Activated naive CD8-positive, alpha-beta T cell treated with anti-CD3 and anti-CD28 coated beads, Interleukin-2, amount 50 U/mL, for 16 hours (primary cell): Measurements from ENCODE around the gene PHF2.

ENCODE experiments used
- DNase-seq: peaks from one replicate; pipeline ENCODE4 v3.0.0-alpha.2; 2020; ENCODE audit warnings: low read depth, low spot score

Gene PHF2

GRCh38 chr9:93601063-93601462, 24.7 kb downstream of the PHF2 start:
- DNase-seq = no peak

DNA sequence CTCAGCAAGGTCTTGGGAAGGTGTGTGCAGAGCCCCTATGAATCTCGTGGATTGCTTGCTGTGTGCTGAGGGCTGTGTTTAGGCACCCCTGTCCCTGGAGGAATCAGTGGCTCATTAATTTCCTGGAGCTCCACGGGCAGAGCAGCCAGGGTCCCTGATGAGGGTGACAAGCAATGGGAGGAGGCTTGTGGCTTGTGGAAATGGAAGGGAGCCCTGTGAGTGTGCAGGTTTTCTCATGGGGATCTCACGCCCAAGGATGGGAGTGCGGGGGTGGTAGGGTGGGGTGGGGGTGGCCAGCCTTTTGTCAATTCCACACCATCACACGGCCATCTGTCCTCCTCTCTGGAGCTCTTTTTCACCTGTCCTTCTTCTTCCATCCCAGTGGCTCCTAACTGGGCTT, 25.3 kb downstream of the PHF2 start:
- DNase-seq = no peak

DNA sequence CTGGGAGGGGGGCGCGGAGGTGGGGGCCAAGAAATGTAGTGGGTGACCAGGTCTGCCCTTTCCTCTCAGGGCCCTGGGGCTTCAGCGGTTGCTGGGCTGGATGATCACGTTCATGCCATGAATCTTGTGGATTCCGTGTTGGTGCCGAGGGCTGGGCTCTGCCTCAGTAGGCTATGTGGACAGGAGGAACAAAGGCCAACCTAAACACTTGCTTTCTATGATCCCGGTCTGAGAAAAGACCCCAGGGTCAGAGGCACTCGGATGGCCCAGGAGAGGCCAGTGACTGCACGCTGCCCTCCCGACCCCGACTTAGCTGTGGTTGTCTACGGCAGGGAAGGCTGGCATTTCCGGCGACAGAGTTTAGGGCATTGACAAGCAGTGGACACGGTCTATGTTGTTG, 26.6 kb downstream of the PHF2 start:
- no peak for DNase-seq

- DNase-seq = no peak
Observed at GRCh38 chr9:93603906-93604326, 27.5 kb downstream of the PHF2 start.

DNA sequence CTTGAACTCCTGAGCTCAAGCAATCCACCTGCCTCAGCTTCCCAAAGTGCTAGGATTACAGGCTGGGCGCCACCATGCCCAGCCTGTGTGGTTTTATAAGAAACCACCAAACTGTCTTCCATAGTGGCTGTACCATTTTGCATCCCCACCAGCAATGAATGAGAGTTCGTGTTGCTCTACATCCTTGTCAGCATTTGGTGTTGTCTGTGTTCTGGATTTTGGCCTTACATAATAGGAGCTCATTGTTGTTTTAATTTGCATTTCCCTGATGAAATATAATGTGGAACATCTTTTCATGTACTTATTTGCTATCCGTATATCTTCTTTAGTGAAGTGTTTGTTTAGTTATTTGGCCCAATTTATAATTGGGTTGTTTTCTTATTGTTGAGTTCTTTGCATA, 29.8 kb downstream of the PHF2 start:
- DNase-seq = no peak

GRCh38 chr9:93610206-93610605, 33.8 kb downstream of the PHF2 start:
- no peak for DNase-seq

DNA sequence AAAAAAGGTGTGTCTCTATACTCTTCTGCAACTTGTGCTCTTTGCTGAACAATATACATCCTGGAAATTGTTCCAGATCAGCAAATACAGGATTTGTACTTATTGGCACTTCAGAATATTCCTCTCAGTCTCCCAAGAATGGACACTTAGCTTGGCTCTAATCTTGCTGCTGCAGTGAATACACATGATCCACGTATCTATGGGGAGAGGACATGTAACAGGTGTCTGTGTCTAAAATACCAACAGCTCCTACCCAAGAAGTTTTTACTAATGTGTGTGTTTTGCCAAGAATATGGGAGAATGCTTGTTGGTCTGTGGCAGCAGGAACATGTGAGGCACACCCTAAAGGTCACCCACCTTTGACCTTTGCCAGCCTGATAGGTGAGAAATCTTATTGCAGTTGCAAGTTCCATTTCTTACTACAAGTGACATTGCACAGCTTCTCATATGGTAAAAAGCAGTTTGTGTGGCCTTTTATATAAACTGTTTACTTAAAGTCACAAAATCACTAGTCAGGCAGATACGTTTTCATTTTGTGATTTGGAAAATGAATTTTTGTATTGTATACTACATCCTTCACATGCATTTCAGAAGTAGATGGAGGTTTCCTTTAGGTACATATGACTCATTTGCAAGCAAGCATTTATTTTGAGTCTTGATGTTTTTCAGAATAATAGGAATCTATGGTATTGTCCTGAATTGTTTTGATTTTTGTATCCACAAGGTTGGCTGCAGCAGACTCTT, 35.8 kb downstream of the PHF2 start:
- no peak for DNase-seq

- no peak for DNase-seq
Observed at GRCh38 chr9:93612796-93613154, 36.4 kb downstream of the PHF2 start.

- DNase-seq = no peak
Observed at GRCh38 chr9:93613174-93613573, 36.8 kb downstream of the PHF2 start.

GRCh38 chr9:93613791-93614190, 37.4 kb downstream of the PHF2 start:
- DNase-seq = no peak

- no peak for DNase-seq
Observed at GRCh38 chr9:93614830-93615468, 38.6 kb downstream of the PHF2 start.

DNA sequence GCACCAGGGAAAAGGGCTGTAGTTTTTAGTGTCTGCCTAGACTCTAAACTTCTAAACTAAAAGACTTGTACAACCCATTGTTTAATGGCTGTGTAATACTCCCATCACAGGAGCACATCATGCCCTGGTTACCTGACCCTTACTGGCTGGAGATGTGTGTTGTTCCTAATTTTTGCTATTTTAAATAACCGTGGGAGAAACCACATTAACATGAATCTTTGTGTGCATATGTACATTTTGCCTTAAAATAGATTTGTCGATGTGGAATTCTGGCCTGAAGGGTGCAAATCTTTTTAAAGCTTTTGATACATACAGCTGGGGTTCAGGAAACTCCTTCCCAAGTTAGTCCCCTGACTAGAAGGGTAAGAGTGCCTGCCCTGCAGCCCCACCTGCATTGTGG, 39.7 kb downstream of the PHF2 start:
- no peak for DNase-seq

DNA sequence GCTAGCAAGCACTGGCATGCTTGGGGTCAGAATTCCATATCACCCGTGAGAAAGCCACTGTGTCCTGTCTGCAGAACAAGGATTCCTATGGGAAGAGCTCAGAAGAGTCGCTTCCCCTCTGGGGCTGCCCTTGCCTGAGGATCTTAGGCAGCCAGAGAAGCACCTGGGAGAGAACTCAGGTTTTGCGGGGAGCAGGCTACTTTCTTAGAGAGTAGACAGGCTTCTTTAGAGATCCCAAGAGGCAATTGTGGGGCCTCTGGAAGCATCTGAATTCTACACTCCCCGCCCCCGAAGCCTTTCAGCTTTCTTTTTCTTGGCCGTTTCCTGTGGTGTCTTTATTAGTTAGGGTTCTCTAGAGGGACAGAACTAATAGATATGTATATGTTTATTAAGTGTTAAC, 40.9 kb downstream of the PHF2 start:
- no peak for DNase-seq

DNA sequence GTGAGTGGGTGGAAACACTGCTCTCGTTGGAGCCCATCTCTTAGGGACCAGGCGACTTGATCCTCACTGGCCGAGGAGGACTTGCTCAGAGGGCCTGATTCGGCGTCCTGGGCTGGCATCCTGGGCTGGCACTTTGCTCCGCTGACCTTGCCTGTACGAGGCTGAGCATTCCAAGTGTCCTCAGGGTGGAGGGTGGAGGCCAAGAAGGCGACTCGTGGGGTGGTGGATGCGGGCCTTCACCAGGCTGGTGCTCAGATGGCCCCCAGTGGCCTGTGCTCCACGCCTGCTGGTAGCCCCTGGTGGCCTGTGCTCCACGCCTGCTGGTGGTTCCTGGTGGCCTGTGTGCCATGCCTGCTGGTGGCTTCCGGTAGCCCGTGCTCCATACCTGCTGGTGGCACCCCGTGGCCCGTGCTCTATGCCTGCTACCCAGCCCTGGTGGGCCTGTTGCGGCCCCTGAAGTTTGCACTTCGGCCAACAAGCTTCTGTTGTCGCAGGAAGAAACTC, 42.9 kb downstream of the PHF2 start:
- DNase-seq = no peak

DNA sequence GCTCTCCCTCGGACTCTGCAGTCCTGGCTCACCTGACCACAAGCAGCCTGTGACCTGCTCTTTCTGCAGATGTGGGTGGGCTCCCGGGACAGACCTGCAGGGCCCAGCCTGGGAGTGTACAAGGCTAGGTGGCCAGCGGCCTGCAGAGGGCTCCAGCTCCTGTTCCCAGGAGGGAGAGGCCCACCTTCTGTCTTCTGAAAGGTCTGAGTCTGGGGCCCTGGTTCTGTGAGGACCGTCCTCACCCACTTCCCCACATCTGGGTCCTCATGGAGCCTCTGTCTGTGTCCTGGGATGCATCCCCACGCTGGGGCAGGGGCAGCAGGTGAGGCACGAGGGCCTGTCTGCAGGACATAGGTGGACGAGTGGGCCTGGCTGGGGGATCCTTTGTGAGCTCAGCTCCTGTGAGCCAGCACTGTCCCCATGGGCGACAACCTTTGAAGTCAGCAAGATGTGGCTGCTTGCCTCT, 43.7 kb downstream of the PHF2 start:
- no peak for DNase-seq

DNA sequence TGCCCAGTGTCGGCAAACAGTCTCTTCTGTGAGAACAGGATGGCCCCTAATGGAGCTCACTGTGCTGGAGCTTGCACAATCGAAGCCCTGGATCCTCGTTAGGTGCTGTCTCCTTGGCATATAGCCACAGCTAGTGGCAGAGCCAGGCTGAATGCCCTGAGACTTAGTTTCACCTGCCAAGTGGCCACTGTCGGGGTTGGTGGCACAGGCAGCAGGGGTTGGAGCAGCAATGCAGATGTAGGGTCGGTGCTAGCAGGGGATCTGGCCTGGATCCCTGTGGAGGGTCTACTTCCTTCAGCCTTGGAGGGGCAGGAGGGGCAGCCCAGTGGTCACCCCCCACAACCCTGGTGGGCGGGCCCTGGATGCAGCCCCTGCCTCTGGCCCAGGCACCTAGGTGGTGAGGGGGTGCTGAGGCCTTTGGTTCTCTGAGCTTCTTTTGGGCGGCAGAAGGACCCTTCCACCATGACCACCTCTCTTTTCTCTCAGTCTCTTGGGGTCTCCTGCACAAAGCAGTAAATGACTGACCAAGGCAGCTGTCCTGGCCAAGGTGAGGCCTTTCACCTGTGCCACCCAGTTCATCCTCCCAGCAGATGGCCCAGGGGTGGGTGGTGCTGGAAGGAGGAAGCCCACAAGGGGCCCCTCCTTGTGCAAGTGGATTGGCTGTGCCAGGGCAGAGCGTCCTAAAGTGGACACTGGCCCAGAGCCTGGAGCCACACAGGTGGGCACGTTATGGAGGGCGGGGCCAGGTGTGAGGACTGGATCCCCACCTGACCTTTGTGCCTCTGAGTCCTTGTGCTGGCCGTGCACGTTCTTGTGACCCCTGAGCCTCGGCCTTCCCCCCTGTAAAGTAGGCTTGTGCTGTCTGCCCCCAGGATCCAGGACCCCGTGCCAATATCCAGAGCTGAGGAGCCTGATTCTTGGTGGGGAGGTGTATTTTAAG, 44.8 kb downstream of the PHF2 start:
- no peak for DNase-seq

GRCh38 chr9:93621922-93622321, 45.5 kb downstream of the PHF2 start:
- no peak for DNase-seq

DNA sequence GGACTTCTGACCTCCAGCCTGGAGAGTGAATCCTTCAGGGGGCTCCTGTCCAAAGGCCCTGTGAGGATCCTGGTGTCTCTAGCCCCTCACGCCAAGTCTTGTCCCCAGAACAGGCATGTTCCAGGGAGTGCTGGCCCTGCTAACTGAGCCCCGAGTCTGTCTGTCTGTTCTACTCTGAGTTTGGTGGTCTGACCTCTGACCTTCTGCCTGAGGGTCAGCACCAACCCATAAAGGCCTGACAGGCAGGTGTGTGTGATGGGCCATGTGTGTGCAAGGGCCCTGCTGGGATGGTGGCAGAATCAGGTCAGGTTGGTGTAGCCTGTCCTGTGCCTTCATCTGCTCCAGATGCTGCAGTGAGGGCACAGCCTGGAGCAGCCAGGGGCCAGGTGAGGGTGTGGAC, 46.3 kb downstream of the PHF2 start:
- no peak for DNase-seq

GRCh38 chr9:93623753-93624152, 47.4 kb downstream of the PHF2 start:
- DNase-seq = no peak

- DNase-seq = no peak
Observed at GRCh38 chr9:93624431-93624834, 48.0 kb downstream of the PHF2 start.

DNA sequence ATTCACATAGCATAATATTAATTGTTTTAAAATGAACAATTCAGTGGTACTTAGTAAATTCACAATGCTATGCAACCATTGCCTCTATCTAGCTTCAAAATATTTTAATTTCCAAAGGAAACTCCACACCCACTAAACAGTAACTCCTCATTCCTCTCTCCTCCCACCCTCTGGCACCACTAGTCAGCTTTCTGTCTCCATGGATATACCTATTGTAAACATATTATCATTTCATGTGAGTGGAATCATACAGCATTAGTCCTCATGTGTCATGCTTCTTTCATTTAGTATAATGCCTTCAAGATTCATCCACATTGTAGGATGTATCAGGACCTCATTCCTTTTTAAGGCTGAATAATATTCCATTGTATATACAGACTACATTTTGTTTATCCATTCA, 48.6 kb downstream of the PHF2 start:
- no peak for DNase-seq

DNA sequence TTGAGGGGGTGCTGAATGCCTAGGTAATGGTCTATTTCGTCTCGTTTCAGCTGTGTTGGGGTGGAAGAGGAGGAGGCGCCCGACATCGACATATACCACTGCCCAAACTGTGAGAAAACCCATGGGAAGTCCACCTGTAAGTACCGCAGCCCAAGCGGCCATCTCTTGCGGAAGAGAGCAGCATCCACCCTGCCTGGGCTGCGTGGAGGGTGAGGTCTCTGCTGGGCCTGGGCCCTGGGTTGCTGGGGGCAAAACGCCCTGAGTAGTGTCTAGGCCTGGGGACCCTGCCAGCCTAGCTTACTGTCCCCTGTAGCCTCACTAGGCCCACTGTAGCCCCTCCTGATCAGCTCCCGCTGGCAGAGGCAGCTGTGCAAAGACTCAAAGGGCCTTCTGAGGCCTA, 53.5 kb downstream of the PHF2 start:
- DNase-seq = no peak
